ENCODE results near the gene PCDHA1.

The PCDHA1 gene

GRCh38 chr5:140883373-140883772, 97.4 kb downstream of the PCDHA1 start:
- TF ChIP-seq, protein P1, sequence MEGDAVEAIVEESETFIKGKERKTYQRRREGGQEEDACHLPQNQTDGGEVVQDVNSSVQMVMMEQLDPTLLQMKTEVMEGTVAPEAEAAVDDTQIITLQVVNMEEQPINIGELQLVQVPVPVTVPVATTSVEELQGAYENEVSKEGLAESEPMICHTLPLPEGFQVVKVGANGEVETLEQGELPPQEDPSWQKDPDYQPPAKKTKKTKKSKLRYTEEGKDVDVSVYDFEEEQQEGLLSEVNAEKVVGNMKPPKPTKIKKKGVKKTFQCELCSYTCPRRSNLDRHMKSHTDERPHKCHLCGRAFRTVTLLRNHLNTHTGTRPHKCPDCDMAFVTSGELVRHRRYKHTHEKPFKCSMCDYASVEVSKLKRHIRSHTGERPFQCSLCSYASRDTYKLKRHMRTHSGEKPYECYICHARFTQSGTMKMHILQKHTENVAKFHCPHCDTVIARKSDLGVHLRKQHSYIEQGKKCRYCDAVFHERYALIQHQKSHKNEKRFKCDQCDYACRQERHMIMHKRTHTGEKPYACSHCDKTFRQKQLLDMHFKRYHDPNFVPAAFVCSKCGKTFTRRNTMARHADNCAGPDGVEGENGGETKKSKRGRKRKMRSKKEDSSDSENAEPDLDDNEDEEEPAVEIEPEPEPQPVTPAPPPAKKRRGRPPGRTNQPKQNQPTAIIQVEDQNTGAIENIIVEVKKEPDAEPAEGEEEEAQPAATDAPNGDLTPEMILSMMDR (IDR thresholded peaks at IDR 0.05; ENCODE audit: low read depth, low read length, missing control alignments): no peak
- no peak overlapping the region for H3K4me3 ChIP-seq (ENCODE audit: low read depth, low read length)
- no peak for DNase-seq (ENCODE audit: low read depth)

GRCh38 chr5:140883927-140884697, 98.2 kb downstream of the PCDHA1 start:
- H3K4me3 ChIP-seq (ENCODE audit: low read depth, low read length): no peak overlapping the region
- TF ChIP-seq, protein P1 (IDR thresholded peaks at IDR 0.05; ENCODE audit: low read depth, low read length, missing control alignments): no peak
- DNase-seq (ENCODE audit: low read depth): no peak

DNA sequence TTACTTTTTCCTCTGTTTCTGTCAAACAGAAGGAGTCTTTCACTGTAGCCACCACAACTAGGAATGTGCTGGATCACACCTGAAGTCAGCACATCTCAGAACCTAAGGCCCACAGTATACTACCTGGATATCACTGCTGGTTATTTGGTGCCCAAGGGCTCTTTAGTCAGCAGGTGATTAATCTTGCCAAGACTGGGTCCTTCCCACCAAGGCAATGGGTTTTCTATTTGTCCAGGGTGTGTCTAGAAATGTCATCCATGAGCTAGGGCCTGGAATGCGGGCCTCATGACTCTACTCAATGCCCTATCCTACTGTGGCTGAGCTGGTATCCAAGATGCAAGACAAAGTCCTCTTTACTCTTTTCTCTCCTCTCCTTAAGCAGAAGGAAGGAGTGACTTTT, 130.4 kb downstream of the PCDHA1 start:
- TF ChIP-seq, protein P1 (IDR thresholded peaks at IDR 0.05; ENCODE audit: low read depth, low read length, missing control alignments): no peak
- DNase-seq (ENCODE audit: low read depth): no peak
- H3K4me3 ChIP-seq (ENCODE audit: low read depth, low read length): no peak overlapping the region

DNA sequence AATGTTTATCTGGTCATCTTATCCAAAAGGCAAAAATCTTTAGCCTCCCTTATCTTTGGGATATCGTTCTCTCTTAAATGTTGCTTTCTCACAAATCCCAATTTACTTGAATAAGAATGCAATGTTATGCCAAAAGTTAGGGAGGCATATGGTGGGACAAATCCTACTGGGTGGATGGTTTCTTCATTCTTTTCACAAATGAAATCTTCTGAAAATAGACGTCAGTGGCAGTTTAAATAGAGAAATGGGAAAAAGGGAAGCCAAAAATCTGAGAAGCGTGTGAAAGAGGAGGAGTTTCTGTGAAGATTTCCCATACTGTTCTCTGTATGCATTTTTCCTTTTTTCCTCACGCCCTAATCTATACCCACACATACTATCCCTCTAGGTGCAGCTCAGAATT, 137.7 kb downstream of the PCDHA1 start:
- TF ChIP-seq, protein P1 (IDR thresholded peaks at IDR 0.05; ENCODE audit: low read depth, low read length, missing control alignments): no peak
- no peak overlapping the region for H3K4me3 ChIP-seq (ENCODE audit: low read depth, low read length)
- no peak for DNase-seq (ENCODE audit: low read depth)

DNA sequence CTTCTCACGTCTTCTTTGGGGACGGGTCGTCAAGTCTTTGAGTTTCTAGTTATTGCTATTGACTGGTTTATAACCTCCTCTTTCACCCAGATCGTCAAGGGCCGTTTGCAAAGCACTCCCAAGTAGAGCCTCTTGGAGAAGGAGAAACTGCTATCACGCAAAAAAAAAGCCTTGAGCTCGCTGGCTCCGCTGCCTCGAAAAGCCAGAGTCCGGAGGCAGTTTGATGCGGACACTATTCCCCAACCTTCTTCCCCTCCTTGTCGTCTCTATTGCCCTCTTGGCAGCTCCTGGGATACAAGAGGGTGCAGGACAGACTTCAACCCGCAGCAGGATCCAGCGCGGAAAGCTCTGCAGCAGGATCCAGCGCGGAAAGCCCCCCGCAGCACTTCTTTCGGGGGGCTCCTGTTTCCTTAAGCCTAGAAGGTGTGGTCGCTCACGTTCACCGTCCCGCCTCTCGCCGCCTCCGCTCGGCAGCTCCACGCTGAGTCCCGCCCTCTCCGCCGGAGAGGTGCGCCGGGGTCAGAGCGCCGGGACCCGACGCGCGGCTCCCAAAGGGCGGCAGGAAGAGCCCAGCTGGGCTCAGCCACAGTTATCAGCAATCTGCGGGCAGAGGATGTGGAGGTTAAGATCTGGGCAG, 140.0 kb downstream of the PCDHA1 start, which contains the start of gene PCDHAC1:
TSS of gene PCDHAC1 (plus strand) at position 494 of the 637 bp plus-strand sequence. CDS start 594 bp downstream, outside the sequence.
- DNase-seq (ENCODE audit: low read depth): no peak
- no peak within 1 kb of the TSS for H3K4me3 ChIP-seq (ENCODE audit: low read depth, low read length)
- TF ChIP-seq, protein P1 (IDR thresholded peaks at IDR 0.05; ENCODE audit: low read depth, low read length, missing control alignments): no peak

GRCh38 chr5:140926443-140927227, 140.7 kb downstream of the PCDHA1 start:
- DNase-seq (ENCODE audit: low read depth): no peak
- H3K4me3 ChIP-seq (ENCODE audit: low read depth, low read length): no peak overlapping the region
- TF ChIP-seq, protein P1 (IDR thresholded peaks at IDR 0.05; ENCODE audit: low read depth, low read length, missing control alignments): no peak
